Measurements from ENCODE around the gene NUDT8.
A peak's percentile ranks its signal among the peaks of the same experiment; 100 is the strongest.

Gene NUDT8, protein sequence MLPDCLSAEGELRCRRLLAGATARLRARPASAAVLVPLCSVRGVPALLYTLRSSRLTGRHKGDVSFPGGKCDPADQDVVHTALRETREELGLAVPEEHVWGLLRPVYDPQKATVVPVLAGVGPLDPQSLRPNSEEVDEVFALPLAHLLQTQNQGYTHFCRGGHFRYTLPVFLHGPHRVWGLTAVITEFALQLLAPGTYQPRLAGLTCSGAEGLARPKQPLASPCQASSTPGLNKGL

DNA sequence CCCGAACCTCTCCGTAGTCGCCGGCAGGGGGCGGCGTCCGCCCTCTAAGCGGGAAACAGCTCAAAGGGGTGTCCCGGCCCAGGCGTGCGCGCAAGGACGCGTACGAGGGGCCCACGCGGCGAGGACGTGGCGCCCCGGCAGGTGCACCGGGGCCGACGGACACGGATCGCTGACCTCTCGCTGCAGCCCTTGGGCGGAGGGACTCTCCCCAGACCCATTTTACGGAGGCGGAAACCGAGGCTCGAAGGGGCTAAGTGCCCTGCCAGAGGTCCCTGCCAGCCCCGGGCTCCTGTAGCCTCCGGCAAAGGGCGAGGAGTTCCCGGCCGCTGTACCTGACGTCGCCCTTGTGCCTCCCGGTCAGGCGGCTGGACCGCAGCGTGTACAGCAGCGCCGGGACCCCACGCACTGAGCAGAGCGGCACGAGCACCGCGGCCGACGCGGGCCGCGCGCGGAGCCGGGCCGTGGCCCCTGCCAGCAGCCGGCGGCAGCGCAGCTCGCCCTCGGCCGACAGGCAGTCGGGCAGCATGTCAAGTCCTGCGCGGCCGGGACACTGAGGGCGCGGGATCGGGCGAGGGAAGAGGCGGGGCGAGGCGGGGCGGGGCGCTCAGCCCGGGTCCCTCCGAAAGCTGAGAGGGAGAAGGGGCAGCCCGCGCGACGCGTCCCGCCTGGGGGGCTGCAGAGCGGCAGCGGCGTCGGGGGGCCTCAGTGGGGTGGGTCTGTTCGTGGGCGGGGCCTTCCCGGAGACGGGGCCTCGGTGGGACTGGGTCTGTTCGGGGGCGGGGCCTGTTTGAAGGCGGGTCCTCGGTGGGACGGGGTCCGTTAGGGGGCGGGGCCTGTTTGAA lies at the start of gene NUDT8:
Gene NUDT8 (minus strand): TSS at position 552 of the 842 bp plus-strand sequence. CDS start 26 bp downstream, at position 526.
- Histone ChIP-seq H3K4me2 (peak within 1 kb of the TSS; percentile 99), H2AFZ (ENCODE audit: low read depth) (peak within 1 kb of the TSS; percentile 92), H3K4me3 (IDR thresholded peaks at IDR 0.05; ENCODE audit: insufficient read depth, low read depth, low read length) (no peak within 1 kb of the TSS), H4K20me1 (ENCODE audit: insufficient read depth) (no peaks in the 10 kb centered on the region), H3K79me2 (ENCODE audit: insufficient read depth, low read depth) (no peaks in the 10 kb centered on the region), H3K36me3 (ENCODE audit: insufficient read depth) (no peaks in the 10 kb centered on the region), H3K4me1 (ENCODE audit: low read depth, poor library complexity, severe bottlenecking) (peaks cover 16% of the 10 kb centered on the region), H3K27me3 (ENCODE audit: insufficient read depth, low read depth) (no peaks in the 10 kb centered on the region), H3K9ac (peak within 1 kb of the TSS; percentile 95), H3K27ac (peak within 1 kb of the TSS; percentile 96)
- TF ChIP-seq, protein P1, sequence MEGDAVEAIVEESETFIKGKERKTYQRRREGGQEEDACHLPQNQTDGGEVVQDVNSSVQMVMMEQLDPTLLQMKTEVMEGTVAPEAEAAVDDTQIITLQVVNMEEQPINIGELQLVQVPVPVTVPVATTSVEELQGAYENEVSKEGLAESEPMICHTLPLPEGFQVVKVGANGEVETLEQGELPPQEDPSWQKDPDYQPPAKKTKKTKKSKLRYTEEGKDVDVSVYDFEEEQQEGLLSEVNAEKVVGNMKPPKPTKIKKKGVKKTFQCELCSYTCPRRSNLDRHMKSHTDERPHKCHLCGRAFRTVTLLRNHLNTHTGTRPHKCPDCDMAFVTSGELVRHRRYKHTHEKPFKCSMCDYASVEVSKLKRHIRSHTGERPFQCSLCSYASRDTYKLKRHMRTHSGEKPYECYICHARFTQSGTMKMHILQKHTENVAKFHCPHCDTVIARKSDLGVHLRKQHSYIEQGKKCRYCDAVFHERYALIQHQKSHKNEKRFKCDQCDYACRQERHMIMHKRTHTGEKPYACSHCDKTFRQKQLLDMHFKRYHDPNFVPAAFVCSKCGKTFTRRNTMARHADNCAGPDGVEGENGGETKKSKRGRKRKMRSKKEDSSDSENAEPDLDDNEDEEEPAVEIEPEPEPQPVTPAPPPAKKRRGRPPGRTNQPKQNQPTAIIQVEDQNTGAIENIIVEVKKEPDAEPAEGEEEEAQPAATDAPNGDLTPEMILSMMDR (conservative IDR thresholded peaks at IDR 0.05; ENCODE audit: low read depth, low read length) = peak; percentile 45; the same call in 1 of the 2 replicates

DNA sequence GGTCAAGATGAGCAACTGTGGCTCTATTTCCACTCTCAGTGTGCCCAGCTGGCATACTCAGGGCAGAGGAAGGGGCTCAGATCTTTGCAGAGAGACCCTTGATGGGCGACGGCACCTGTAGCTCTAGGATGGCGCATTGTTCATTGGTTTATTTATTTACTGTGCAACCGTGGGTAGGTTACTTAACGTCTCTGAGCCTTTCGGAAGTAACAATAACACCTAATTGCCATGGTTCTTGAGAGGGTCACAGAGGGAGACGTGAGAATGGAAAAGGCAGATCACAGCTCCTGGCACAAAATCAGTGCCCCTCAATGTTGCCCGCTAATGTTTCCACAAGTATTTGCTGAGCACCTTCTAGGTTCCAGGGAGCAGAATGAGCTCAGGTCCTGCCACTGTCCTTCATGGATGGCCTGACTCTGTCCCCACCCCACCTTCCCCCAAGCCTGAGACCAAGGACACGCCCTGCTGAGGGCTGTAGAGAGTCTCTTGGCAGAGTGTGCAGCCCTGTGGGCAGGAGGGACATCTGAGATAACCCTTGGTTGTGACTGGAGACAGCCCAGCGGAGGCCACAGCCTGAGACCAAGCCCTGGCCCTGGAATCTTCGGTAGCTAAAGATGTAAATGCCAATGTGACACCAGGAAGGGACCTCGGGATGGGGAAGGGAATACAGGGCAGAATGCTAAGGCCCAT lies 45.5 kb upstream of the NUDT8 start:
- no peaks in the 10 kb centered on the region for H3K79me2 ChIP-seq (ENCODE audit: insufficient read depth, low read depth)
- H3K27ac ChIP-seq = no peak overlapping the region

GRCh38 chr11:67674442-67674871 lies 44.7 kb upstream of the NUDT8 start, which contains the start of gene ALDH3B2:
Gene ALDH3B2, minus strand, starts transcription at chr11:67674623. Its CDS starts 7,688 bp downstream, at chr11:67666935.
- Histone ChIP-seq H3K4me3 (IDR thresholded peaks at IDR 0.05; ENCODE audit: insufficient read depth, low read depth, low read length) (no peak within 1 kb of the TSS), H3K4me2 (no peak within 1 kb of the TSS), H3K79me2 (ENCODE audit: insufficient read depth, low read depth) (no peaks in the 10 kb centered on the region), H3K27ac (no peak within 1 kb of the TSS), H3K4me1 (ENCODE audit: low read depth, poor library complexity, severe bottlenecking) (no peaks in the 10 kb centered on the region), H2AFZ (ENCODE audit: low read depth) (no peak within 1 kb of the TSS), H4K20me1 (ENCODE audit: insufficient read depth) (no peaks in the 10 kb centered on the region), H3K27me3 (ENCODE audit: insufficient read depth, low read depth) (no peaks in the 10 kb centered on the region), H3K9ac (no peak within 1 kb of the TSS), H3K36me3 (ENCODE audit: insufficient read depth) (no peaks in the 10 kb centered on the region)
- TF ChIP-seq, protein P1 (conservative IDR thresholded peaks at IDR 0.05; ENCODE audit: low read depth, low read length) = no peak

More for the DNA sequence above, 45.5 kb upstream of the NUDT8 start:
- TF ChIP-seq, protein P1 (conservative IDR thresholded peaks at IDR 0.05; ENCODE audit: low read depth, low read length) = no peak
- no peak overlapping the region for H3K9ac ChIP-seq
- H3K4me2 ChIP-seq = no peak overlapping the region
- H2AFZ ChIP-seq (ENCODE audit: low read depth) = no peak overlapping the region
- no peaks in the 10 kb centered on the region for H3K27me3 ChIP-seq (ENCODE audit: insufficient read depth, low read depth)
- no peak overlapping the region for H3K4me3 ChIP-seq (IDR thresholded peaks at IDR 0.05; ENCODE audit: insufficient read depth, low read depth, low read length)
- H3K36me3 ChIP-seq (ENCODE audit: insufficient read depth) = no peaks in the 10 kb centered on the region
- no peaks in the 10 kb centered on the region for H3K4me1 ChIP-seq (ENCODE audit: low read depth, poor library complexity, severe bottlenecking)
- H4K20me1 ChIP-seq (ENCODE audit: insufficient read depth) = no peaks in the 10 kb centered on the region

DNA sequence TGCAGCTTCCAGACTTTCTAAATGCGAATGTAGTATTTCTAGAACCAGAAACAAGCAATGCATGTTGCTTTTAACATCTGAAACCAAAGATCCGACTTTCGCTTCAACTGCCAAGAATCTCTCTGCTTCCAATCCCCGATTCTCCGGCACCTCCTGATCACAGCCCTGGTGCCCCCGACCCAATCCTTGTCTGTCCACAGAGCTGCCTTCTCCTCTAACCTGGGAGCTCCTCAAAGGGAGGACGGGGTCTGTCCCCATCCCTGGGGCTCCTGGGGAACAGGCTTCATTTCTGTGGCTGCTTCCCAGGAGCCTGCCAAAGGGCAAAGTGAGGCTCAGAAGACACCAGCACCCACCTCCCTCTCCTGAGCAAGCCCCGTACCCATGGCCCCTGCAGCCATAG lies 44.2 kb upstream of the NUDT8 start:
- Histone ChIP-seq H3K4me1 (ENCODE audit: low read depth, poor library complexity, severe bottlenecking) (no peaks in the 10 kb centered on the region), H3K27ac (no peak overlapping the region), H3K79me2 (ENCODE audit: insufficient read depth, low read depth) (no peaks in the 10 kb centered on the region)

More for the DNA sequence above, 44.2 kb upstream of the NUDT8 start:
- H3K4me3 ChIP-seq (IDR thresholded peaks at IDR 0.05; ENCODE audit: insufficient read depth, low read depth, low read length) = no peak overlapping the region
- no peaks in the 10 kb centered on the region for H4K20me1 ChIP-seq (ENCODE audit: insufficient read depth)
- TF ChIP-seq, protein P1 (conservative IDR thresholded peaks at IDR 0.05; ENCODE audit: low read depth, low read length) = no peak
- H3K36me3 ChIP-seq (ENCODE audit: insufficient read depth) = no peaks in the 10 kb centered on the region
- H3K27me3 ChIP-seq (ENCODE audit: insufficient read depth, low read depth) = no peaks in the 10 kb centered on the region
- no peak overlapping the region for H2AFZ ChIP-seq (ENCODE audit: low read depth)
- no peak overlapping the region for H3K4me2 ChIP-seq
- H3K9ac ChIP-seq = no peak overlapping the region
